HepG2 (cell line): ENCODE data around the gene ACSM2B. TPM values are rescaled to one million over a fixed set of nuclear protein-coding genes. Genes with fewer than 3 reads are reported as not detected.

ENCODE experiments used
- BHLHE40 ChIP-seq: IDR thresholded peaks from 2 replicates; pipeline ENCODE4 v1.6.1; 2011; ENCODE audit warnings: low read length, improper control_type of control experiment
- DDIT3 ChIP-seq: sonication (generic); formaldehyde crosslinking; IDR thresholded peaks from 2 replicates; pipeline ENCODE4 v1.4.0; 2020; ENCODE audit warnings: mild to moderate bottlenecking, missing genetic modification reagents
- GABPB1 ChIP-seq: IDR thresholded peaks from 2 replicates; pipeline ENCODE4 v1.6.1; 2016; ENCODE audit warnings: mild to moderate bottlenecking, missing genetic modification reagents, moderate library complexity, missing compliant biosample characterization
- HNRNPL ChIP-seq: fragments of 200-400 bp; formaldehyde crosslinking; IDR thresholded peaks from 2 replicates; pipeline ENCODE4 v1.6.1; 2017; ENCODE audit warnings: mild to moderate bottlenecking, low read depth, low read length
- MATR3 ChIP-seq: sonication (generic); formaldehyde crosslinking; IDR thresholded peaks from 2 replicates; pipeline ENCODE4 v1.4.0; 2020; ENCODE audit warnings: missing genetic modification reagents
- MED1 ChIP-seq: sonication (generic); formaldehyde crosslinking; IDR thresholded peaks from 2 replicates; pipeline ENCODE4 v1.4.0; 2020; ENCODE audit warnings: missing genetic modification reagents
- MLX ChIP-seq: IDR thresholded peaks from 2 replicates; pipeline ENCODE4 v1.6.1; 2016
- NR1H2 ChIP-seq: sonication (generic); formaldehyde crosslinking; IDR thresholded peaks from 2 replicates; pipeline ENCODE4 v1.8.1; 2022; ENCODE audit warnings: low read depth, missing genetic modification reagents, borderline replicate concordance
- POLR2AphosphoS2 ChIP-seq: IDR thresholded peaks from 2 replicates; pipeline ENCODE4 v1.6.1; 2011; ENCODE audit warnings: low read depth, low read length, improper control_type of control experiment
- PRDM4 ChIP-seq: sonication (generic); formaldehyde crosslinking; IDR thresholded peaks from 2 replicates; pipeline ENCODE4 v1.9.0; 2021; ENCODE audit warnings: missing genetic modification reagents, borderline replicate concordance
- RXRA ChIP-seq: sonication (generic); formaldehyde crosslinking; IDR thresholded peaks from 2 replicates; pipeline ENCODE4 v1.5.1; 2020; ENCODE audit warnings: missing genetic modification reagents
- SRY ChIP-seq: sonication (generic); formaldehyde crosslinking; IDR thresholded peaks from 2 replicates; pipeline ENCODE4 v1.8.0; 2022; ENCODE audit warnings: mild to moderate bottlenecking, missing genetic modification reagents
- YEATS2 ChIP-seq: sonication (generic); formaldehyde crosslinking; IDR thresholded peaks from 2 replicates; pipeline ENCODE4 v1.4.0; 2020; ENCODE audit warnings: missing genetic modification reagents, borderline replicate concordance
- ZMYM2 ChIP-seq: sonication (generic); formaldehyde crosslinking; IDR thresholded peaks from 2 replicates; pipeline ENCODE4 v1.8.0; 2022; ENCODE audit warnings: mild to moderate bottlenecking, missing genetic modification reagents
- ZNF12 ChIP-seq: sonication (generic); formaldehyde crosslinking; IDR thresholded peaks from 2 replicates; pipeline ENCODE4 v1.5.0; 2020; ENCODE audit warnings: missing genetic modification reagents
- ZNF652 ChIP-seq: IDR thresholded peaks from 2 replicates; pipeline ENCODE4 v1.6.1; 2016; ENCODE audit warnings: low read depth, borderline replicate concordance
- ZNF83 ChIP-seq: sonication (generic); formaldehyde crosslinking; IDR thresholded peaks from 2 replicates; pipeline ENCODE4 v1.4.0; 2020; ENCODE audit warnings: missing genetic modification reagents, mild to moderate bottlenecking, borderline replicate concordance
- ZSCAN25 ChIP-seq: sonication (generic); formaldehyde crosslinking; IDR thresholded peaks from 2 replicates; pipeline ENCODE4 v1.8.0; 2022; ENCODE audit warnings: mild to moderate bottlenecking, missing genetic modification reagents
- polyA plus RNA-seq, 8 experiments: library from polyadenylated mRNA; depleted of rRNA in 3 of 8; stranded (reverse) in 7 of 8; unstranded in 1 of 8; fragments of >200 nt; fragmentation: Illumina TruSeq in 4 of 8; extraction: Trizol in 4 of 8; gene quantifications; 2 replicates each; pipeline versions ENCODE4 v1.2.1 to v1.2.3, GENCODE V29; 2011 to 2016; ENCODE audit warnings: low read depth in 4 of 8, missing spikeins in 1 of 8, mixed read lengths in 1 of 8; ENCODE audit not compliant: insufficient read depth in 1 of 8
- total RNA-seq, 5 experiments: library from RNA; depleted of rRNA; stranded (reverse); fragments of >200 nt; fragmentation: Illumina TruSeq; extraction: Trizol; gene quantifications; 2 replicates each; pipeline ENCODE4 v1.2.3, GENCODE V29; 2016; ENCODE audit warnings: low read depth in 1 of 5
- TF ChIP-seq, protein P1 (sequence below): sonication (generic); formaldehyde crosslinking; IDR thresholded peaks from 2 replicates; pipeline ENCODE4 v1.4.0; 2020; ENCODE audit warnings: missing genetic modification reagents
- TF ChIP-seq, protein P2 (sequence below): sonication (generic); formaldehyde crosslinking; IDR thresholded peaks from 2 replicates; pipeline ENCODE4 v1.4.0; 2020; ENCODE audit warnings: missing genetic modification reagents, borderline replicate concordance

Gene ACSM2B
- total and polyA plus RNA-seq, 2 of the 13 experiments (the other 11 are each of a cell fraction or from before 2014, with no cell fraction given), result 22.9 to 34.0 TPM

GRCh38 chr16:20538181-20538580, 38.0 kb downstream of the ACSM2B start (continued):
- no peak for TF ChIP-seq DDIT3 (CRISPR knock-in tag)
- no peak for TF ChIP-seq MATR3 (CRISPR knock-in tag)
- TF ChIP-seq, protein P1, sequence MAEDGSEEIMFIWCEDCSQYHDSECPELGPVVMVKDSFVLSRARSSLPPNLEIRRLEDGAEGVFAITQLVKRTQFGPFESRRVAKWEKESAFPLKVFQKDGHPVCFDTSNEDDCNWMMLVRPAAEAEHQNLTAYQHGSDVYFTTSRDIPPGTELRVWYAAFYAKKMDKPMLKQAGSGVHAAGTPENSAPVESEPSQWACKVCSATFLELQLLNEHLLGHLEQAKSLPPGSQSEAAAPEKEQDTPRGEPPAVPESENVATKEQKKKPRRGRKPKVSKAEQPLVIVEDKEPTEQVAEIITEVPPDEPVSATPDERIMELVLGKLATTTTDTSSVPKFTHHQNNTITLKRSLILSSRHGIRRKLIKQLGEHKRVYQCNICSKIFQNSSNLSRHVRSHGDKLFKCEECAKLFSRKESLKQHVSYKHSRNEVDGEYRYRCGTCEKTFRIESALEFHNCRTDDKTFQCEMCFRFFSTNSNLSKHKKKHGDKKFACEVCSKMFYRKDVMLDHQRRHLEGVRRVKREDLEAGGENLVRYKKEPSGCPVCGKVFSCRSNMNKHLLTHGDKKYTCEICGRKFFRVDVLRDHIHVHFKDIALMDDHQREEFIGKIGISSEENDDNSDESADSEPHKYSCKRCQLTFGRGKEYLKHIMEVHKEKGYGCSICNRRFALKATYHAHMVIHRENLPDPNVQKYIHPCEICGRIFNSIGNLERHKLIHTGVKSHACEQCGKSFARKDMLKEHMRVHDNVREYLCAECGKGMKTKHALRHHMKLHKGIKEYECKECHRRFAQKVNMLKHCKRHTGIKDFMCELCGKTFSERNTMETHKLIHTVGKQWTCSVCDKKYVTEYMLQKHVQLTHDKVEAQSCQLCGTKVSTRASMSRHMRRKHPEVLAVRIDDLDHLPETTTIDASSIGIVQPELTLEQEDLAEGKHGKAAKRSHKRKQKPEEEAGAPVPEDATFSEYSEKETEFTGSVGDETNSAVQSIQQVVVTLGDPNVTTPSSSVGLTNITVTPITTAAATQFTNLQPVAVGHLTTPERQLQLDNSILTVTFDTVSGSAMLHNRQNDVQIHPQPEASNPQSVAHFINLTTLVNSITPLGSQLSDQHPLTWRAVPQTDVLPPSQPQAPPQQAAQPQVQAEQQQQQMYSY (CRISPR knock-in tag), result no peak
- no peak for TF ChIP-seq POLR2AphosphoS2
- TF ChIP-seq ZNF83 (CRISPR knock-in tag), result no peak
- no peak for TF ChIP-seq ZSCAN25
- peak; percentile 37; the same call in 1 of the 2 replicates for TF ChIP-seq ZNF652 (CRISPR knock-in tag)
- no peak for TF ChIP-seq BHLHE40
- TF ChIP-seq HNRNPL, result no peak
- no peak for TF ChIP-seq NR1H2
- TF ChIP-seq ZMYM2, result peak; percentile 55; the same call in 1 of the 2 replicates
- TF ChIP-seq ZNF12 (CRISPR knock-in tag), result no peak
- TF ChIP-seq, protein P2, sequence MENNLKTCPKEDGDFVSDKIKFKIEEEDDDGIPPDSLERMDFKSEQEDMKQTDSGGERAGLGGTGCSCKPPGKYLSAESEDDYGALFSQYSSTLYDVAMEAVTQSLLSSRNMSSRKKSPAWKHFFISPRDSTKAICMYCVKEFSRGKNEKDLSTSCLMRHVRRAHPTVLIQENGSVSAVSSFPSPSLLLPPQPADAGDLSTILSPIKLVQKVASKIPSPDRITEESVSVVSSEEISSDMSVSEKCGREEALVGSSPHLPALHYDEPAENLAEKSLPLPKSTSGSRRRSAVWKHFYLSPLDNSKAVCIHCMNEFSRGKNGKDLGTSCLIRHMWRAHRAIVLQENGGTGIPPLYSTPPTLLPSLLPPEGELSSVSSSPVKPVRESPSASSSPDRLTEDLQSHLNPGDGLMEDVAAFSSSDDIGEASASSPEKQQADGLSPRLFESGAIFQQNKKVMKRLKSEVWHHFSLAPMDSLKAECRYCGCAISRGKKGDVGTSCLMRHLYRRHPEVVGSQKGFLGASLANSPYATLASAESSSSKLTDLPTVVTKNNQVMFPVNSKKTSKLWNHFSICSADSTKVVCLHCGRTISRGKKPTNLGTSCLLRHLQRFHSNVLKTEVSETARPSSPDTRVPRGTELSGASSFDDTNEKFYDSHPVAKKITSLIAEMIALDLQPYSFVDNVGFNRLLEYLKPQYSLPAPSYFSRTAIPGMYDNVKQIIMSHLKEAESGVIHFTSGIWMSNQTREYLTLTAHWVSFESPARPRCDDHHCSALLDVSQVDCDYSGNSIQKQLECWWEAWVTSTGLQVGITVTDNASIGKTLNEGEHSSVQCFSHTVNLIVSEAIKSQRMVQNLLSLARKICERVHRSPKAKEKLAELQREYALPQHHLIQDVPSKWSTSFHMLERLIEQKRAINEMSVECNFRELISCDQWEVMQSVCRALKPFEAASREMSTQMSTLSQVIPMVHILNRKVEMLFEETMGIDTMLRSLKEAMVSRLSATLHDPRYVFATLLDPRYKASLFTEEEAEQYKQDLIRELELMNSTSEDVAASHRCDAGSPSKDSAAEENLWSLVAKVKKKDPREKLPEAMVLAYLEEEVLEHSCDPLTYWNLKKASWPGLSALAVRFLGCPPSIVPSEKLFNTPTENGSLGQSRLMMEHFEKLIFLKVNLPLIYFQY (CRISPR knock-in tag), result peak; percentile 33; the same call in 1 of the 2 replicates
- no peak; the same call in 1 of the 2 replicates for TF ChIP-seq RXRA
- no peak for TF ChIP-seq MLX (CRISPR knock-in tag)
- TF ChIP-seq SRY (CRISPR knock-in tag), result no peak
- TF ChIP-seq GABPB1 (CRISPR knock-in tag), result peak; percentile 59; the same call in 1 of the 2 replicates
- TF ChIP-seq PRDM4, result peak; percentile 97; the same call in 1 of the 2 replicates
- peak; percentile 60; the same call in 1 of the 2 replicates for TF ChIP-seq YEATS2 (CRISPR knock-in tag)
- peak; percentile 77 for TF ChIP-seq MED1 (CRISPR knock-in tag)
